ENCODE data around the gene PNISR.

DNA sequence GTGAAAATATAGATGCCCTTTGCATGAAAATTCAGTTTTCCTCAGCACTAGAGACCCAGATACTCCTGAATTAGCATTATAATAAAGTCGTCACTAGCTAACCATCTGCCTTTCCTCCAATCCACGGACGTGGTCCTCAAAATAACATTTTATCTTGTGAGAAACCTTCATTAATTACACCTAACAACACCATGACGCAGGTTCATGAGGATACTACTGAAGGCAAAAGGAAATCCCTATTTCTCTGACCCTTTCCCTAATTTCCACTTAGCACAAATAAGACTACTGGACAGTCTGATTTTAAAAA lies 1.3 kb upstream of the PNISR start:
- TF ChIP-seq, protein P1, sequence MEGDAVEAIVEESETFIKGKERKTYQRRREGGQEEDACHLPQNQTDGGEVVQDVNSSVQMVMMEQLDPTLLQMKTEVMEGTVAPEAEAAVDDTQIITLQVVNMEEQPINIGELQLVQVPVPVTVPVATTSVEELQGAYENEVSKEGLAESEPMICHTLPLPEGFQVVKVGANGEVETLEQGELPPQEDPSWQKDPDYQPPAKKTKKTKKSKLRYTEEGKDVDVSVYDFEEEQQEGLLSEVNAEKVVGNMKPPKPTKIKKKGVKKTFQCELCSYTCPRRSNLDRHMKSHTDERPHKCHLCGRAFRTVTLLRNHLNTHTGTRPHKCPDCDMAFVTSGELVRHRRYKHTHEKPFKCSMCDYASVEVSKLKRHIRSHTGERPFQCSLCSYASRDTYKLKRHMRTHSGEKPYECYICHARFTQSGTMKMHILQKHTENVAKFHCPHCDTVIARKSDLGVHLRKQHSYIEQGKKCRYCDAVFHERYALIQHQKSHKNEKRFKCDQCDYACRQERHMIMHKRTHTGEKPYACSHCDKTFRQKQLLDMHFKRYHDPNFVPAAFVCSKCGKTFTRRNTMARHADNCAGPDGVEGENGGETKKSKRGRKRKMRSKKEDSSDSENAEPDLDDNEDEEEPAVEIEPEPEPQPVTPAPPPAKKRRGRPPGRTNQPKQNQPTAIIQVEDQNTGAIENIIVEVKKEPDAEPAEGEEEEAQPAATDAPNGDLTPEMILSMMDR (IDR thresholded peaks at IDR 0.05; ENCODE audit: low read length) = no peak
- no peak for TF ChIP-seq EZH2 (optimal IDR thresholded peaks at IDR 0.05; ENCODE audit: low read depth, low read length)
